ENCODE results near the gene GRAP2.

- no peak for TF ChIP-seq CTCF (IDR thresholded peaks at IDR 0.05)
- no peak for TF ChIP-seq POLR2AphosphoS5 (IDR thresholded peaks at IDR 0.05)
- no peak for TF ChIP-seq POLR2A (IDR thresholded peaks at IDR 0.05)
- TF ChIP-seq EP300 (IDR thresholded peaks at IDR 0.05), result no peak
These were observed 28.3 kb upstream of the GRAP2 start for GRCh38 chr22:39872548-39872947.

Data from stomach (tissue), 4 donors.